HepG2 (cell line): ENCODE results near the gene MON1A. TPM values are rescaled to one million over a fixed set of nuclear protein-coding genes. Genes with fewer than 3 reads are reported as not detected.
A peak's percentile ranks its signal among the peaks of the same experiment; 100 is the strongest.
"Not testable (repeated sequence)": the region's sequence is repeated elsewhere in the genome, so short reads cannot be mapped to it uniquely, and the experiment has no call there.

Experiments used
- ATAC-seq: fragments of 200-7000 bp; cut with Tn5 transposase; 3 replicates; pipeline ENCODE4 v1.9.1; 2020; ENCODE audit warnings: mild to moderate bottlenecking, moderate library complexity
- BruUV-seq: library from RNA; stranded (reverse); fragments of 400-500 nt; replicated peaks from 2 replicates; lab custom pipeline; 2021; lab: Mats Ljungman, UMichigan
- CTCF ChIA-PET: fragments of 300-600 bp; formaldehyde crosslinking; extraction: SDS; loops from one replicate; lab custom pipeline; 2021; ENCODE audit warnings: low total read pairs, inconsistent platforms, low intra/inter-chr PET ratio; lab: Yijun Ruan, JAX
- POLR2A ChIA-PET: fragments of 350-600 bp; sonication (Branson Sonifier 250); formaldehyde crosslinking; loops from one replicate; lab custom pipeline; 2020; ENCODE audit warnings: antibody characterized with exemption, inconsistent platforms; lab: Yijun Ruan, JAX
- DNase-seq: peaks from one replicate; pipeline ENCODE4 v3.0.0-alpha.2; 2015; ENCODE audit warnings: low spot score
- FAIRE-seq: peaks from 3 replicates; lab custom pipeline; 2011; peaks lifted over from hg19 to GRCh38; lab: Jason Lieb, UNC
- H2AFZ ChIP-seq: one replicate; pipeline ENCODE4 v1.6.1; 2011; ENCODE audit warnings: low read length, inconsistent platforms
- H3K27ac ChIP-seq: fragments of 300-600 bp; 3 replicates; pipeline ENCODE4 v1.8.0; 2011; ENCODE audit warnings: mixed run types, mild to moderate bottlenecking, mixed read lengths, low read length, inconsistent platforms; ENCODE audit not compliant: insufficient read depth; ENCODE audit errors: extremely low read length
- H3K27me3 ChIP-seq, 2 experiments: fragments of 200-600 bp in 1 of 2; 2 replicates in 1 of 2; 3 replicates in 1 of 2; pipeline versions ENCODE4 v1.6.0 to v1.8.0; 2011; ENCODE audit warnings: low read length in 2 of 2, mild to moderate bottlenecking in 2 of 2, moderate library complexity in 2 of 2, inconsistent platforms in 1 of 2; ENCODE audit not compliant: insufficient read depth in 2 of 2, control insufficient read depth in 1 of 2
- H3K36me3 ChIP-seq, 2 experiments: fragments of 200-600 bp in 1 of 2; replicated peaks in 1 of 2; 2 replicates in 1 of 2; 3 replicates in 1 of 2; pipeline versions ENCODE4 v1.5.1 to v1.8.0; 2011; ENCODE audit warnings: low read length in 2 of 2, inconsistent platforms in 1 of 2; ENCODE audit not compliant: insufficient read depth in 2 of 2, control insufficient read depth in 1 of 2
- H3K4me1 ChIP-seq: 2 replicates; pipeline ENCODE4 v1.5.1; 2012; ENCODE audit warnings: low read length, inconsistent platforms; ENCODE audit not compliant: insufficient read depth
- H3K4me2 ChIP-seq: 2 replicates; pipeline ENCODE4 v1.6.0; 2011; ENCODE audit warnings: low read depth, low read length, inconsistent platforms
- H3K4me3 ChIP-seq, 3 experiments: fragments of 200-600 bp in 1 of 3; sonication (generic), shearing (Covaris generic) in 1 of 3; replicated peaks in 1 of 3; 2 replicates each; pipeline ENCODE4 v1.5.1; 2011 to 2016; ENCODE audit warnings: low read length in 3 of 3, inconsistent platforms in 2 of 3, low read depth in 2 of 3, mild to moderate bottlenecking in 2 of 3, control low read depth in 1 of 3, mixed read lengths in 1 of 3; ENCODE audit not compliant: insufficient read depth in 1 of 3
- H3K79me2 ChIP-seq: one replicate; pipeline ENCODE4 v1.6.1; 2011; ENCODE audit warnings: low read length, inconsistent platforms; ENCODE audit not compliant: insufficient read depth
- H3K9ac ChIP-seq: 2 replicates; pipeline ENCODE4 v1.6.0; 2011; ENCODE audit warnings: mild to moderate bottlenecking, low read depth, low read length, inconsistent platforms; ENCODE audit not compliant: insufficient read depth
- H3K9me3 ChIP-seq: 2 replicates; pipeline ENCODE4 v1.5.1; 2012; ENCODE audit warnings: mild to moderate bottlenecking, low read length
- H4K20me1 ChIP-seq: 2 replicates; pipeline ENCODE4 v1.6.0; 2011; ENCODE audit warnings: inconsistent platforms, mild to moderate bottlenecking, low read length, moderate library complexity; ENCODE audit not compliant: insufficient read depth
- SIN3B ChIP-seq: fragments of 150-350 bp; IDR thresholded peaks from 2 replicates; pipeline ENCODE4 v1.6.1; 2014; ENCODE audit warnings: low read length
- THAP11 ChIP-seq: IDR thresholded peaks from 2 replicates; pipeline ENCODE4 v1.6.1; 2016; ENCODE audit warnings: missing biosample characterization, missing genetic modification reagents
- ZNF33A ChIP-seq: sonication (generic); formaldehyde crosslinking; IDR thresholded peaks from 2 replicates; pipeline ENCODE4 v1.5.1; 2020; ENCODE audit warnings: missing genetic modification reagents, mild to moderate bottlenecking, moderate library complexity, borderline replicate concordance
- WGBS: methylation state at CpG from one replicate; pipeline ENCODE4 v1.1.6; 2017; ENCODE audit warnings: low lambda C conversion rate; 5-methylcytosine and 5-hydroxymethylcytosine counted together
- in situ Hi-C: cut with HindIII; loops from 2 replicates; pipeline ENCODE4 v1.10.0; 2017; ENCODE audit warnings: low pct_unique_long_range_greater_than_20kb; ENCODE audit not compliant: extremely low pct_ligation_motif_present
- intact Hi-C: fragments of 100-400 bp; cut with micrococcal nuclease; formaldehyde crosslinking; loops from one replicate; pipeline ENCODE4 v1.10.0; 2022; ENCODE audit not compliant: unreplicated experiment
- polyA plus RNA-seq, 8 experiments: library from polyadenylated mRNA; depleted of rRNA in 3 of 8; stranded (reverse) in 7 of 8; unstranded in 1 of 8; fragments of >200 nt; fragmentation: Illumina TruSeq in 4 of 8; extraction: Trizol in 4 of 8; gene quantifications; 2 replicates each; pipeline versions ENCODE4 v1.2.1 to v1.2.3, GENCODE V29; 2011 to 2016; ENCODE audit warnings: low read depth in 4 of 8, missing spikeins in 1 of 8, mixed read lengths in 1 of 8; ENCODE audit not compliant: insufficient read depth in 1 of 8
- total RNA-seq, 5 experiments: library from RNA; depleted of rRNA; stranded (reverse); fragments of >200 nt; fragmentation: Illumina TruSeq; extraction: Trizol; gene quantifications; 2 replicates each; pipeline ENCODE4 v1.2.3, GENCODE V29; 2016; ENCODE audit warnings: low read depth in 1 of 5
- TF ChIP-seq, protein P1 (sequence below): sonication (generic); formaldehyde crosslinking; IDR thresholded peaks from 2 replicates; pipeline ENCODE4 v1.4.0; 2020; ENCODE audit warnings: mild to moderate bottlenecking, missing genetic modification reagents

MON1A gene
- total and polyA plus RNA-seq, 2 of the 13 experiments (the other 11 are each of a cell fraction or from before 2014, with no cell fraction given) = 4.6 to 9.0 TPM

DNA sequence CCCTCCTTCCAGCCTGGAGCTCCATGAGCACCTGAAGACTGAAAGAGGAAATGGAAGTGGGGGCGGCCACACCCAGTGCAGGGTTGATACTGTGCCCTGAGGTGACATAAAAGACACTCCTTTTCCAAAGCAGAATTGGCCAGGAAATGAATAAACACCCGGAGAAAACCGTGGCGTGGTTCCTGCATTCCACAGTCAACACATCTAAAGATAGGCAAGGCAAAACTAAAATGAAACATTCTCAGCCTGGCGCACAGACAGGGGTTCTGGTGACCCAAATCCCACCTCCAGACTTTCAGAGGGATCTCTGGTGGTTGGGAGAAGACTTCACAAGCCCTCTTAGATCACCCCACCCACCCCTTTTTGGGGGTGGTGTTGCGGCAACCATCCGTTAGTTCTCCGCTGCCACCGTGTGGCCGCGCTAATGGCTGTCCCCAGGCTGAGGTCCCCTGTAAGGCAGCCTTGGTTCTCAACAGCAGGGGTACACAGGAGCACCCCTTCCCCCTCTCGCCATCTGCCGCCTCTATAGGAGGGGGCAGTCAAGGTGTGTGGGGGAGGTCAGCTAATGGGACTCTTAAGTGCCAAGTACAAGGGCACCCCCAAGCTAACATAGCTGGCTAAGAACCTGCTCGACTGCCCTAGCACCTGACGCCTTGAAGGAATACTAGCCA is 23.4 kb downstream of the MON1A start (continued):
- TF ChIP-seq, protein P1, sequence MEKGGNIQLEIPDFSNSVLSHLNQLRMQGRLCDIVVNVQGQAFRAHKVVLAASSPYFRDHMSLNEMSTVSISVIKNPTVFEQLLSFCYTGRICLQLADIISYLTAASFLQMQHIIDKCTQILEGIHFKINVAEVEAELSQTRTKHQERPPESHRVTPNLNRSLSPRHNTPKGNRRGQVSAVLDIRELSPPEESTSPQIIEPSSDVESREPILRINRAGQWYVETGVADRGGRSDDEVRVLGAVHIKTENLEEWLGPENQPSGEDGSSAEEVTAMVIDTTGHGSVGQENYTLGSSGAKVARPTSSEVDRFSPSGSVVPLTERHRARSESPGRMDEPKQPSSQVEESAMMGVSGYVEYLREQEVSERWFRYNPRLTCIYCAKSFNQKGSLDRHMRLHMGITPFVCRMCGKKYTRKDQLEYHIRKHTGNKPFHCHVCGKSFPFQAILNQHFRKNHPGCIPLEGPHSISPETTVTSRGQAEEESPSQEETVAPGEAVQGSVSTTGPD (CRISPR knock-in tag) = no peak
- TF ChIP-seq ZNF33A (CRISPR knock-in tag) (no peak), SIN3B (no peak), THAP11 (CRISPR knock-in tag) (0 out of 2 replicates have a peak, but pooled peaks have one; percentile 23)

DNA sequence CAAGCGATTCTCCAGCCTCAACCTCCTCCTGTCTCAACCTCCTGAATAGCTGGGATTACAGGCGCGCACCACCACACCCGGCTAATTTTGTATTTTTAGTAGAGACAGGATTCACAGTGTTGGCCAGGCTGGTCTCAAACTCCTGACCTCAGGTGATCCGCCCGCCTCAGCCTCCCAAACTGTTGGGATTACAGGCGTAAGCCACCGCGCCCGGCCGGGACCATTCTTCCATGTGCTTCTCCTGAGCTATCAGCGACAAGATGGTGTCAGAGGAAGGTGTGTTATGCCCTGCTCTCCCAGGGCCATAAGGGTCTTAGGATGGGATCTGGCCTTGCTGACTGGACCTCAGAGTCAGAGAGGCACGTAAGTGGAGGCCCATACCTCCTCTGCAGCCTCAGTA is 25.2 kb downstream of the MON1A start:
- H3K4me2 ChIP-seq, H3K27ac ChIP-seq, H4K20me1 ChIP-seq, CTCF ChIA-PET, POLR2A ChIA-PET, FAIRE-seq, BruUV-seq, H3K9ac ChIP-seq, DNase-seq, H3K79me2 ChIP-seq, H3K36me3 ChIP-seq, intact Hi-C loops, H3K27me3 ChIP-seq, ATAC-seq, H3K9me3 ChIP-seq, H2AFZ ChIP-seq: not testable (repeated sequence)
- peak overlapping the region in 1 of 3 experiments; percentile 34; a peak in 1 of 6 replicates for H3K4me3 ChIP-seq
- H3K4me1 ChIP-seq = peaks cover 39% of the 10 kb centered on the region
- in situ Hi-C loops = loop anchor here (10.0 kb wide), 1 partner anchor 100 kb away; the partner anchor contains the start of gene INKA1
- 82% methylated on average over 5 of the region's 13 CpGs for WGBS
